ENCODE measurements around the gene CSMD2. TPM values are rescaled to one million over a fixed set of nuclear protein-coding genes. Genes with fewer than 3 reads are reported as not detected.
"Not testable (repeated sequence)": the region's sequence is repeated elsewhere in the genome, so short reads cannot be mapped to it uniquely, and the experiment has no call there.

Gene CSMD2
- polyA plus RNA-seq, 1 donor = 0.65 TPM

- not testable (repeated sequence) for DNase-seq (ENCODE audit: low read depth)
Observed at GRCh38 chr1:33509276-33509675, 655.8 kb downstream of the CSMD2 start.

DNA sequence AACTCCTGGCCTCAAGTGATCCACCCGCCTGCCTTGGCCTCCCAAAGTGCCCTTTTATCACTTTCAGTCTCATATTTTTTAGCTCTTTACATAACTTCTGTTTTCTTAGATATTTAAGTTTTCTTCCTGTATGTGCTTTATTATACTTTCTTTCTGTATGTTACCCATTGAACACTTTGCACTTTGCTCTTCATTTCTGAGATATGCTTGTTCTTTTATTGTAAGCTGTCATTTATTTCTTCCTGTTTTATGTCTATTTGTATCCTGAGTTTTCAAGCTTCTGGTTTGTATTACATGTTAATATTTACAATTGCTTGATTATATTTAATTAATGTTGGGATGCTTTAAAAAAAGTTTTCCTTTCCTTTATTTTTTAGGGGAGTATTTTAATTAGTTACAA is 656.9 kb downstream of the CSMD2 start:
- DNase-seq (ENCODE audit: low read depth) = no peak

DNA sequence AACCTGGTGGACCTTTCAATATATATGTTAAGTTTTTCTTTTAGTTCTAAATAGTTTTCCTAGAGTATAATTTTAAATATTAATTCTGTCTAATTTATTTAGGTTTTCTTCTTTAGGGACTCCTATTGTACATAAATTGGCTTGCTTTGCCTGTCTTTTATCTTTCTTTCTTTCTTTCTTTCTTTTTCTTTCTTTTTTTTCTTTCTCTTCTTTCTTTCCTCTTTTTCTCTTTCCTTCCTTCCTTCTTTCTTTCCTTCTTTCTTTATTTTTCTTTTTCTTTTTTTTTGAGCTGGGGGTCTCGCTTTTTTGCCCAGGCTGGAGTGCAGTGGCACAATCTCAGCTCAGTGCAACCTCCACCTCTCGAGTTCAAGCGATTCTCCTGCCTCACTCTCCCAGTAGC is 657.4 kb downstream of the CSMD2 start:
- no peak for DNase-seq (ENCODE audit: low read depth)

DNA sequence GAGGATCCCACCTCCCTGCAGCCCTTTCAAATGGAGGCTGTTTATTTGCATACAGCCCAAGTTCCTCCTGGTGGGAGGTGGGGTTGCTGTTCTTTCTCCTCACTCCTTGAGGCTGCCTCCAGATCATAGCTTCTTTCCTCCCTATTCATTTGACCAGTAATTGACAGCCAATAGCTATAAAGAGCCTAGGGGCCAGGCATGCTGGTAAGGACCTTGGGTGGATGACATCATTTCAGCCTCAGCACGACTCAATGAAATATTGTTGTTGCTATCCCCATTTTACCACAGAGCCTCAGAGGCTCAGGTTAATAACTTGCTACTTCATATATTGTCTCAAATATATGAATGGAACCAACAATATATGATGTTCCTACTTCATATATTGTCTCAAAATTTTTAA is 661.5 kb downstream of the CSMD2 start:
- no peak for DNase-seq (ENCODE audit: low read depth)

- DNase-seq (ENCODE audit: low read depth) = no peak
Observed at GRCh38 chr1:33502726-33503125, 662.3 kb downstream of the CSMD2 start.

- DNase-seq (ENCODE audit: low read depth) = no peak
Observed at GRCh38 chr1:33501774-33502173, 663.3 kb downstream of the CSMD2 start.

GRCh38 chr1:33501309-33501708 is 663.7 kb downstream of the CSMD2 start:
- no peak for DNase-seq (ENCODE audit: low read depth)

- no peak for DNase-seq (ENCODE audit: low read depth)
Observed at GRCh38 chr1:33500547-33500946, 664.5 kb downstream of the CSMD2 start.

GRCh38 chr1:33497410-33497809 is 667.6 kb downstream of the CSMD2 start:
- DNase-seq (ENCODE audit: low read depth) = no peak

DNA sequence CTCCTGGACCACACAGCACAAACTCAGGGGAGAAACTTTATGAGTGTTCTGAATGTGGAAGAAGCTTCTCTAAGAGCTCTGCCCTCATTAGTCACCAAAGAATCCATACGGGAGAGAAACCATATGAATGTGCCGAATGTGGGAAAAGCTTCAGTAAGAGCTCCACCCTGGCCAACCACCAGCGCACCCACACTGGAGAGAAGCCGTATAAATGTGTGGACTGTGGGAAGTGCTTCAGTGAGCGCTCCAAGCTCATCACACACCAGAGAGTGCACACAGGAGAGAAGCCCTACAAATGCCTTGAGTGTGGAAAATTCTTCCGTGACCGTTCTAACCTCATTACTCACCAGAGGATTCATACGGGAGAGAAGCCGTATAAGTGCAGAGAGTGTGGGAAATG is 670.1 kb downstream of the CSMD2 start:
- DNase-seq (ENCODE audit: low read depth) = no peak

GRCh38 chr1:33488624-33489023 is 676.4 kb downstream of the CSMD2 start:
- DNase-seq (ENCODE audit: low read depth) = no peak

- DNase-seq (ENCODE audit: low read depth) = no peak
Observed at GRCh38 chr1:33482412-33482811, 682.6 kb downstream of the CSMD2 start.

DNA sequence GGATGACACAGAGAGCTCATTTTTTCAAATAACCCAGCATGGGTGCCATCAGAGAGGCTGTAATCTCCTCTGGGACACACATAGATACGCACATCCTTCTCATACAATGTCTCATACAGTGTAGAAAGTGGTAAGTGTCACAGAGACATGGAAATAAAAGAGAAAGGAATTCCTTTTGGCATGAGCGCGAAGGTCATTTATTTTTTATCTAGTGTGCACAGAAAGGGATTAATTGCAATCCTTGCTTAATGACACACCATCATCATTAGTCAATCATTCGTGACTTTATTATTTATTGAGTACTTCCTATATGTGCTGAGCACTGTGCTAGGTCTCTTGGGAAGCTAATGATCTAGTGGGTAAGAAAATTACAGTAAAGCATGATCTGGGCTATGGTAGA is 687.6 kb downstream of the CSMD2 start:
- DNase-seq (ENCODE audit: low read depth) = no peak

DNA sequence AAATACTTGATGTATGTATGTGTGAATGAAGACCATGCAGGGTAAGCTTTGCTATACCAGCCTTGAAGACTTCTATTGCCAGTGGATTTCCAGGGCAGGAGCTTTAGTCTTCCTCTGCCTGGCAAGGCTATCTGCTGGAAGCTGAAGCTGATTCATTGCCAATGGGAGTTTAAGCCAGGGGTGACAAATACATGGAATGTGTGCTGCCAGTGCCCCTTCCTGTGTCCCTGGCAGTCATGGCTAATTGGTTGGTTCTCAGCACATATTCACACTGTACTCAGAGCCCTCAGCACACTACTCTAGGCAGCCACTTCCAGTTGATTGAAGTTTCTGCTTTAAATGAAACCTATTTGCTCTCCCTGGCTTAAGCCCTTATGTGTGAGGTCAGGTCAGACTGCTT is 691.1 kb downstream of the CSMD2 start:
- DNase-seq (ENCODE audit: low read depth) = no peak

GRCh38 chr1:33472269-33472980 is 692.6 kb downstream of the CSMD2 start, which contains the start of gene ZSCAN20:
Gene ZSCAN20 (plus strand): TSS chr1:33472645. CDS start chr1:33479289, 6,644 bp downstream.
- DNase-seq (ENCODE audit: low read depth) = peak; percentile 92

- DNase-seq (ENCODE audit: low read depth) = no peak
Observed at GRCh38 chr1:33471416-33471815, 693.6 kb downstream of the CSMD2 start.

- peak; percentile 77 for DNase-seq (ENCODE audit: low read depth)
Observed at GRCh38 chr1:33470495-33471012, 694.5 kb downstream of the CSMD2 start.

- DNase-seq (ENCODE audit: low read depth) = no peak
Observed at GRCh38 chr1:33469691-33470090, 695.3 kb downstream of the CSMD2 start.

- DNase-seq (ENCODE audit: low read depth) = no peak
Observed at GRCh38 chr1:33468967-33469366, 696.1 kb downstream of the CSMD2 start.

DNA sequence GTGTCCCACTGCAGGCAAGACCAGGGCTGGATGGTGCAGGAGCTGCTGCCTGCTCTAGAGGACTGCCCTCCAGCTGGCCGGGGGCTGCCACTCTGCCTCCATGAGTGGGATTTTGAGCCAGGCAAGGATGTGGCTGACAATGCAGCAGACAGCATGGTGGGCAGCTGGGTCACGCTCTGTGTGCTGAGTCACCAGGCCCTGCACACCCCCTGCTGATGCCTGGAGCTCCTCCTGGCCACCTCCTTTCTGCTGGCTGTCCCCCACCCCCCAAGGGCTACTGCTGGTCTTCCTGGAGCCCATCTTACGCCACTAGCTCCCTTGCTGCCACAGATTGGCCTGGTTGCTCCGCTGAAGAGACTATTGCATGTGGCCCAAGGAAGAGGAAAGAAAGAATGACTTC is 696.5 kb downstream of the CSMD2 start:
- no peak for DNase-seq (ENCODE audit: low read depth)

DNA sequence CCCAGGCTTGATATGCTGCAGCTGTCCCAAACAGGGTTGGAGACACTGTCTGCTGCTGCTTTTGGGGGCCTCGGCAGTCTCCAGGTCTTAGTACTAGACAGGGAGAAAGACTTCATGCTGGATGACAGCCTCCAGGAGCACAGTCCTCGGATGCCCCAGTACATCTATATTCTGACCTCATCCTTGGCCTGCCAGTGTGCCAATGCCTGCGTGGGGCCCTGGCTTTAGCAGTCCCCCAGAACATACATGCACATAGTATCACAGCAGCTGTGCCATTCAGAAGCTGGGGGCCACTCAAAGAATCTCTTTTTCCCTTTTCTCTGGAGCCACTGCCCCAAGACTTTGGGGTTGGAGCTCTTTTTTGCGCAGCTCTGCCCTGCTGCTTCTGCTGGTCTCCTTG is 697.0 kb downstream of the CSMD2 start:
- no peak for DNase-seq (ENCODE audit: low read depth)

DNA sequence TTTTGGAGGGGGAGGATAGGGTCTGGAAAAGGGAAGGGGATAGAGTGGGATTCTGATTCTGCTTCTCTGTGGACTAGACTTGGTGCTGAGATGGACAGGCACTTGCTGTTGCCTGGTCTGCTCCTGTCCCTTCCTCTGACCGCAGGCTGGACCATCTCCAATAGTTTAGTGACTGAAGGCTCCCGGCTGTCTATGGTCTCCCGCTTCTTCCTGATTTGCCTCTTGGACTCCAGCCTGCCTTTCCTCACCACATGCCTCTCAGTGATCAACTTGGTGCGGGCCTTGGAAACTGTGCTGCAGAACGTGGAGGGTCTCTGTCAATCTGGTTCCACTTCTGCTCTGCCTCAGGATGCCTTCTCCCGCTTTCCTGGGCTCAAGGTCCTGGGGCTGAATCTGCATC is 698.9 kb downstream of the CSMD2 start:
- DNase-seq (ENCODE audit: low read depth) = no peak

- no peak for DNase-seq (ENCODE audit: low read depth)
Observed at GRCh38 chr1:33465316-33465715, 699.7 kb downstream of the CSMD2 start.

- no peak for DNase-seq (ENCODE audit: low read depth)
Observed at GRCh38 chr1:33464552-33464951, 700.5 kb downstream of the CSMD2 start.
